Measurements from ENCODE around the gene CXCL3.

DNA sequence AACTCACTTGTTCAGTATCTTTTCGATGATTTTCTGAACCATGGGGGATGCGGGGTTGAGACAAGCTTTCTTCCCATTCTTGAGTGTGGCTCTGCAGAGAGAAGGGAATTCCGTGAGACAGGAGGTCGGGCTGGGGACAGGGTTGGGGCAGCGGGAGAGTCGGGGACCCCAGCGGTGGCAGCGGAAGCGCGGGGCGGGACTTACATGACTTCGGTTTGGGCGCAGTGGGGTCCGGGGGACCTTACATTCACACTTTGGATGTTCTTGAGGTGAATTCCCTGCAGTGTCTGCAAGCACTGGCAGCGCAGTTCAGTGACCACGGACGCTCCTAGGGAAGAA is 434 bp downstream of the CXCL3 start:
- TF ChIP-seq, protein P1, sequence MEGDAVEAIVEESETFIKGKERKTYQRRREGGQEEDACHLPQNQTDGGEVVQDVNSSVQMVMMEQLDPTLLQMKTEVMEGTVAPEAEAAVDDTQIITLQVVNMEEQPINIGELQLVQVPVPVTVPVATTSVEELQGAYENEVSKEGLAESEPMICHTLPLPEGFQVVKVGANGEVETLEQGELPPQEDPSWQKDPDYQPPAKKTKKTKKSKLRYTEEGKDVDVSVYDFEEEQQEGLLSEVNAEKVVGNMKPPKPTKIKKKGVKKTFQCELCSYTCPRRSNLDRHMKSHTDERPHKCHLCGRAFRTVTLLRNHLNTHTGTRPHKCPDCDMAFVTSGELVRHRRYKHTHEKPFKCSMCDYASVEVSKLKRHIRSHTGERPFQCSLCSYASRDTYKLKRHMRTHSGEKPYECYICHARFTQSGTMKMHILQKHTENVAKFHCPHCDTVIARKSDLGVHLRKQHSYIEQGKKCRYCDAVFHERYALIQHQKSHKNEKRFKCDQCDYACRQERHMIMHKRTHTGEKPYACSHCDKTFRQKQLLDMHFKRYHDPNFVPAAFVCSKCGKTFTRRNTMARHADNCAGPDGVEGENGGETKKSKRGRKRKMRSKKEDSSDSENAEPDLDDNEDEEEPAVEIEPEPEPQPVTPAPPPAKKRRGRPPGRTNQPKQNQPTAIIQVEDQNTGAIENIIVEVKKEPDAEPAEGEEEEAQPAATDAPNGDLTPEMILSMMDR (IDR thresholded peaks at IDR 0.05) = no peak
- TF ChIP-seq POLR2A (IDR thresholded peaks at IDR 0.05) (no peak), EP300 (IDR thresholded peaks at IDR 0.05) (no peak)

All from tibial nerve (tissue), 4 donors.